ENCODE data around the gene BTF3L4. TPM values are rescaled to one million over a fixed set of nuclear protein-coding genes. Genes with fewer than 3 reads are reported as not detected.

Gene BTF3L4
- total and polyA plus RNA-seq, 2 experiments from 2014 or later = 112 to 154 TPM

DNA sequence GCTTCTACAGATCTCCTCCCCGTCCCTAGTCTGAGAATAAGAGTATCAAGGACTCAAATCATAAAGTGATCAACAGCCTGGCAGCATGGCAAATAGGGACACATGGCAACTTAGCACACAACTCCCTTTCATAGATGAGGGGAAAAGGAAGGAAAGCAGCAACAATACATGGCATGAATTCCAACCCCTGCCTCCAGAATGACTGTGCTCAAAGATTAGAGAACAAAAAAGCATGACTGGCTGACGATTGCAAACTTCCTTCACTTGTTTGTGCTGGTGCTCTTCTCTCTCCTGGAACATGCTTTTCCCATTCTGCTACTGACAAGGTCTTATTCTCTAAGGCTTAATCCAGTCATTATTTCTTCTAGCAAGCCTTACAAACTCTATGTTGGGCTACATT, 34.0 kb upstream of the BTF3L4 start (continued):
- TF ChIP-seq, protein P1, sequence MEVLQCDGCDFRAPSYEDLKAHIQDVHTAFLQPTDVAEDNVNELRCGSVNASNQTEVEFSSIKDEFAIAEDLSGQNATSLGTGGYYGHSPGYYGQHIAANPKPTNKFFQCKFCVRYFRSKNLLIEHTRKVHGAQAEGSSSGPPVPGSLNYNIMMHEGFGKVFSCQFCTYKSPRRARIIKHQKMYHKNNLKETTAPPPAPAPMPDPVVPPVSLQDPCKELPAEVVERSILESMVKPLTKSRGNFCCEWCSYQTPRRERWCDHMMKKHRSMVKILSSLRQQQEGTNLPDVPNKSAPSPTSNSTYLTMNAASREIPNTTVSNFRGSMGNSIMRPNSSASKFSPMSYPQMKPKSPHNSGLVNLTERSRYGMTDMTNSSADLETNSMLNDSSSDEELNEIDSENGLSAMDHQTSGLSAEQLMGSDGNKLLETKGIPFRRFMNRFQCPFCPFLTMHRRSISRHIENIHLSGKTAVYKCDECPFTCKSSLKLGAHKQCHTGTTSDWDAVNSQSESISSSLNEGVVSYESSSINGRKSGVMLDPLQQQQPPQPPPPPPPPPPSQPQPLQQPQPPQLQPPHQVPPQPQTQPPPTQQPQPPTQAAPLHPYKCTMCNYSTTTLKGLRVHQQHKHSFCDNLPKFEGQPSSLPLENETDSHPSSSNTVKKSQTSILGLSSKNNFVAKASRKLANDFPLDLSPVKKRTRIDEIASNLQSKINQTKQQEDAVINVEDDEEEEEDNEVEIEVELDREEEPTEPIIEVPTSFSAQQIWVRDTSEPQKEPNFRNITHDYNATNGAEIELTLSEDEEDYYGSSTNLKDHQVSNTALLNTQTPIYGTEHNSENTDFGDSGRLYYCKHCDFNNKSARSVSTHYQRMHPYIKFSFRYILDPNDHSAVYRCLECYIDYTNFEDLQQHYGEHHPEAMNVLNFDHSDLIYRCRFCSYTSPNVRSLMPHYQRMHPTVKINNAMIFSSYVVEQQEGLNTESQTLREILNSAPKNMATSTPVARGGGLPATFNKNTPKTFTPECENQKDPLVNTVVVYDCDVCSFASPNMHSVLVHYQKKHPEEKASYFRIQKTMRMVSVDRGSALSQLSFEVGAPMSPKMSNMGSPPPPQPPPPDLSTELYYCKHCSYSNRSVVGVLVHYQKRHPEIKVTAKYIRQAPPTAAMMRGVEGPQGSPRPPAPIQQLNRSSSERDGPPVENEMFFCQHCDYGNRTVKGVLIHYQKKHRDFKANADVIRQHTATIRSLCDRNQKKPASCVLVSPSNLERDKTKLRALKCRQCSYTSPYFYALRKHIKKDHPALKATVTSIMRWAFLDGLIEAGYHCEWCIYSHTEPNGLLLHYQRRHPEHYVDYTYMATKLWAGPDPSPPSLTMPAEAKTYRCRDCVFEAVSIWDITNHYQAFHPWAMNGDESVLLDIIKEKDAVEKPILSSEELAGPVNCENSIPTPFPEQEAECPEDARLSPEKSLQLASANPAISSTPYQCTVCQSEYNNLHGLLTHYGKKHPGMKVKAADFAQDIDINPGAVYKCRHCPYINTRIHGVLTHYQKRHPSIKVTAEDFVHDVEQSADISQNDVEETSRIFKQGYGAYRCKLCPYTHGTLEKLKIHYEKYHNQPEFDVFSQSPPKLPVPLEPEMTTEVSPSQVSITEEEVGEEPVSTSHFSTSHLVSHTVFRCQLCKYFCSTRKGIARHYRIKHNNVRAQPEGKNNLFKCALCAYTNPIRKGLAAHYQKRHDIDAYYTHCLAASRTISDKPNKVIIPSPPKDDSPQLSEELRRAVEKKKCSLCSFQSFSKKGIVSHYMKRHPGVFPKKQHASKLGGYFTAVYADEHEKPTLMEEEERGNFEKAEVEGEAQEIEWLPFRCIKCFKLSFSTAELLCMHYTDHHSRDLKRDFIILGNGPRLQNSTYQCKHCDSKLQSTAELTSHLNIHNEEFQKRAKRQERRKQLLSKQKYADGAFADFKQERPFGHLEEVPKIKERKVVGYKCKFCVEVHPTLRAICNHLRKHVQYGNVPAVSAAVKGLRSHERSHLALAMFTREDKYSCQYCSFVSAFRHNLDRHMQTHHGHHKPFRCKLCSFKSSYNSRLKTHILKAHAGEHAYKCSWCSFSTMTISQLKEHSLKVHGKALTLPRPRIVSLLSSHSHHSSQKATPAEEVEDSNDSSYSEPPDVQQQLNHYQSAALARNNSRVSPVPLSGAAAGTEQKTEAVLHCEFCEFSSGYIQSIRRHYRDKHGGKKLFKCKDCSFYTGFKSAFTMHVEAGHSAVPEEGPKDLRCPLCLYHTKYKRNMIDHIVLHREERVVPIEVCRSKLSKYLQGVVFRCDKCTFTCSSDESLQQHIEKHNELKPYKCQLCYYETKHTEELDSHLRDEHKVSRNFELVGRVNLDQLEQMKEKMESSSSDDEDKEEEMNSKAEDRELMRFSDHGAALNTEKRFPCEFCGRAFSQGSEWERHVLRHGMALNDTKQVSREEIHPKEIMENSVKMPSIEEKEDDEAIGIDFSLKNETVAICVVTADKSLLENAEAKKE (CRISPR knock-in tag; IDR thresholded peaks at IDR 0.05) = no peak

DNA sequence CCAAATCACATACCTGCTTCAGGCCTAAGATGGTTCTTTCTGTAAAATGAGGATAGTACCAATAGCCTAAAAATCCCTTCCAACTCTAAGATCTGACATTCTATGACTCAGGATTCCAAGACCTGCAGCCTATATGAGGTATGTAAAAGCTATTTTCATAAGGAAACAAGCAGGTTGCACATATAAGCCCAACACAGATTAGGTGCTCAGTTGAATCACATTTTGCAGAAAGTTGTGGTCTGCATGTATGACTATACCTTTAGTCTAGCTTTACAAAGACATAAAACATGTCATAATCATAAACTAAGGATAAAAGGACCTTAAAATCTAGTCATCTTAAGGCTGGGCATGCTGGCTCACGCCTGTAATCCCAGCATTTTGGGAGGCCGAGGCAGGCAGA, 29.8 kb upstream of the BTF3L4 start:
- peaks cover 51% of the 10 kb centered on the region for H3K36me3 Mint-ChIP-seq (ENCODE audit: low read depth)
- TF ChIP-seq STAT1 (IDR thresholded peaks at IDR 0.05; ENCODE audit: unreplicated experiment) (no peak), EZH2 (IDR thresholded peaks at IDR 0.05; ENCODE audit: low read depth, unreplicated experiment) (no peak), POLR2AphosphoS5 (IDR thresholded peaks at IDR 0.05; ENCODE audit: low read depth) (no peak), EZH2phosphoT487 (IDR thresholded peaks at IDR 0.05; ENCODE audit: unreplicated experiment) (no peak), NANOG (IDR thresholded peaks at IDR 0.05; ENCODE audit: borderline replicate concordance) (no peak), ZNF331 (CRISPR knock-in tag; IDR thresholded peaks at IDR 0.05; ENCODE audit: low read depth) (no peak)
- TF ChIP-seq, protein P2, sequence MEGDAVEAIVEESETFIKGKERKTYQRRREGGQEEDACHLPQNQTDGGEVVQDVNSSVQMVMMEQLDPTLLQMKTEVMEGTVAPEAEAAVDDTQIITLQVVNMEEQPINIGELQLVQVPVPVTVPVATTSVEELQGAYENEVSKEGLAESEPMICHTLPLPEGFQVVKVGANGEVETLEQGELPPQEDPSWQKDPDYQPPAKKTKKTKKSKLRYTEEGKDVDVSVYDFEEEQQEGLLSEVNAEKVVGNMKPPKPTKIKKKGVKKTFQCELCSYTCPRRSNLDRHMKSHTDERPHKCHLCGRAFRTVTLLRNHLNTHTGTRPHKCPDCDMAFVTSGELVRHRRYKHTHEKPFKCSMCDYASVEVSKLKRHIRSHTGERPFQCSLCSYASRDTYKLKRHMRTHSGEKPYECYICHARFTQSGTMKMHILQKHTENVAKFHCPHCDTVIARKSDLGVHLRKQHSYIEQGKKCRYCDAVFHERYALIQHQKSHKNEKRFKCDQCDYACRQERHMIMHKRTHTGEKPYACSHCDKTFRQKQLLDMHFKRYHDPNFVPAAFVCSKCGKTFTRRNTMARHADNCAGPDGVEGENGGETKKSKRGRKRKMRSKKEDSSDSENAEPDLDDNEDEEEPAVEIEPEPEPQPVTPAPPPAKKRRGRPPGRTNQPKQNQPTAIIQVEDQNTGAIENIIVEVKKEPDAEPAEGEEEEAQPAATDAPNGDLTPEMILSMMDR (conservative IDR thresholded peaks at IDR 0.05; ENCODE audit: low read depth in 2 of 2) = no peak
- TF ChIP-seq, protein P1 (CRISPR knock-in tag; IDR thresholded peaks at IDR 0.05) = no peak
- peak overlapping the region; percentile 63; the same call in 1 of the 2 replicates for H3K27ac ChIP-seq (ENCODE audit: low read depth)
- no peak overlapping the region for H2AFZ ChIP-seq
- H3K27ac Mint-ChIP-seq = no peak overlapping the region
- H3K4me1 ChIP-seq (ENCODE audit: insufficient read depth) = peaks cover under 1% of the 10 kb centered on the region
- H3K4me1 Mint-ChIP-seq = peaks cover under 1% of the 10 kb centered on the region; the same call in 1 of the 3 replicates
- H3K9me3 Mint-ChIP-seq = no peaks in the 10 kb centered on the region
- no peak overlapping the region for H3K4me2 ChIP-seq
- no peaks in the 10 kb centered on the region for H3K9me2 ChIP-seq (ENCODE audit: insufficient read depth)
- H3F3A ChIP-seq (replicated peaks; ENCODE audit: low read depth) = no peaks in the 10 kb centered on the region; the same call in none of the 2 replicates
- ATAC-seq = no peak
- H4K20me1 ChIP-seq (replicated peaks; ENCODE audit: insufficient read depth) = no peaks in the 10 kb centered on the region; the same call in 1 of the 2 replicates
- no peak for DNase-seq (ENCODE audit: low spot score)
- no peak overlapping the region for H3K4me3 ChIP-seq
- H3K27me3 ChIP-seq (ENCODE audit: insufficient read depth) = no peaks in the 10 kb centered on the region
- H3K36me3 ChIP-seq (ENCODE audit: insufficient read depth) = peaks cover 28% of the 10 kb centered on the region
- peaks cover 3% of the 10 kb centered on the region for H3K27me3 Mint-ChIP-seq (ENCODE audit: insufficient read depth, low read depth, poor library complexity)
- H3K4me3 Mint-ChIP-seq = no peak overlapping the region
- H3K79me2 ChIP-seq (replicated peaks; ENCODE audit: insufficient read depth) = peaks cover 11% of the 10 kb centered on the region
